ENCODE data around the gene GABRB1.

GABRB1 gene

GRCh38 chr4:47065051-47065481 is 33.7 kb downstream of the GABRB1 start:
- no peaks in the 10 kb centered on the region for H3K79me2 ChIP-seq (ENCODE audit: insufficient read depth, low read depth)
- H3K36me3 ChIP-seq (ENCODE audit: insufficient read depth) = no peaks in the 10 kb centered on the region
- no peaks in the 10 kb centered on the region for H4K20me1 ChIP-seq (ENCODE audit: insufficient read depth)
- H3K27me3 ChIP-seq (ENCODE audit: insufficient read depth, low read depth) = no peaks in the 10 kb centered on the region
- no peaks in the 10 kb centered on the region for H3K4me1 ChIP-seq (ENCODE audit: low read depth, poor library complexity, severe bottlenecking)
- TF ChIP-seq CTCF (conservative IDR thresholded peaks at IDR 0.05; ENCODE audit: low read depth, low read length) = no peak
- no peak overlapping the region for H3K4me2 ChIP-seq
- H3K4me3 ChIP-seq (IDR thresholded peaks at IDR 0.05; ENCODE audit: insufficient read depth, low read depth, low read length) = no peak overlapping the region
- H3K9ac ChIP-seq = no peak overlapping the region
- H3K27ac ChIP-seq = no peak overlapping the region
- no peak overlapping the region for H2AFZ ChIP-seq (ENCODE audit: low read depth)

GRCh38 chr4:47068986-47069385 is 37.6 kb downstream of the GABRB1 start:
- H3K27me3 ChIP-seq (ENCODE audit: insufficient read depth, low read depth) = no peaks in the 10 kb centered on the region
- TF ChIP-seq CTCF (conservative IDR thresholded peaks at IDR 0.05; ENCODE audit: low read depth, low read length) = no peak
- H2AFZ ChIP-seq (ENCODE audit: low read depth) = no peak overlapping the region
- no peak overlapping the region for H3K4me3 ChIP-seq (IDR thresholded peaks at IDR 0.05; ENCODE audit: insufficient read depth, low read depth, low read length)
- no peaks in the 10 kb centered on the region for H3K4me1 ChIP-seq (ENCODE audit: low read depth, poor library complexity, severe bottlenecking)
- no peak overlapping the region for H3K9ac ChIP-seq
- no peaks in the 10 kb centered on the region for H3K79me2 ChIP-seq (ENCODE audit: insufficient read depth, low read depth)
- no peaks in the 10 kb centered on the region for H4K20me1 ChIP-seq (ENCODE audit: insufficient read depth)
- H3K36me3 ChIP-seq (ENCODE audit: insufficient read depth) = no peaks in the 10 kb centered on the region
- no peak overlapping the region for H3K4me2 ChIP-seq
- H3K27ac ChIP-seq = no peak overlapping the region

GRCh38 chr4:47071901-47072341 is 40.6 kb downstream of the GABRB1 start:
- Histone ChIP-seq H4K20me1 (ENCODE audit: insufficient read depth) (no peaks in the 10 kb centered on the region), H2AFZ (ENCODE audit: low read depth) (no peak overlapping the region), H3K36me3 (ENCODE audit: insufficient read depth) (no peaks in the 10 kb centered on the region), H3K4me3 (IDR thresholded peaks at IDR 0.05; ENCODE audit: insufficient read depth, low read depth, low read length) (no peak overlapping the region), H3K4me1 (ENCODE audit: low read depth, poor library complexity, severe bottlenecking) (no peaks in the 10 kb centered on the region), H3K4me2 (no peak overlapping the region), H3K79me2 (ENCODE audit: insufficient read depth, low read depth) (no peaks in the 10 kb centered on the region), H3K27me3 (ENCODE audit: insufficient read depth, low read depth) (no peaks in the 10 kb centered on the region), H3K27ac (no peak overlapping the region), H3K9ac (no peak overlapping the region)
- no peak for TF ChIP-seq CTCF (conservative IDR thresholded peaks at IDR 0.05; ENCODE audit: low read depth, low read length)

GRCh38 chr4:47073647-47074046 is 42.3 kb downstream of the GABRB1 start:
- no peak overlapping the region for H3K4me2 ChIP-seq
- H3K27ac ChIP-seq = no peak overlapping the region
- no peaks in the 10 kb centered on the region for H3K79me2 ChIP-seq (ENCODE audit: insufficient read depth, low read depth)
- H3K4me1 ChIP-seq (ENCODE audit: low read depth, poor library complexity, severe bottlenecking) = no peaks in the 10 kb centered on the region
- no peak overlapping the region for H3K4me3 ChIP-seq (IDR thresholded peaks at IDR 0.05; ENCODE audit: insufficient read depth, low read depth, low read length)
- no peaks in the 10 kb centered on the region for H3K36me3 ChIP-seq (ENCODE audit: insufficient read depth)
- H2AFZ ChIP-seq (ENCODE audit: low read depth) = no peak overlapping the region
- no peaks in the 10 kb centered on the region for H3K27me3 ChIP-seq (ENCODE audit: insufficient read depth, low read depth)
- TF ChIP-seq CTCF (conservative IDR thresholded peaks at IDR 0.05; ENCODE audit: low read depth, low read length) = no peak
- no peak overlapping the region for H3K9ac ChIP-seq
- H4K20me1 ChIP-seq (ENCODE audit: insufficient read depth) = no peaks in the 10 kb centered on the region
